Activated naive CD4-positive, alpha-beta T cell treated with Interleukin-2 at 50 U/mL for 16 hours (primary cell): ENCODE results near the gene TBC1D22B.
A peak's percentile ranks its signal among the peaks of the same experiment; 100 is the strongest.

Source experiments
- DNase-seq: peaks from one replicate; pipeline ENCODE4 v3.0.0-alpha.2; 2020

Gene TBC1D22B

GRCh38 chr6:37362101-37362828 lies 104.7 kb downstream of the TBC1D22B start:
- no peak for DNase-seq

- DNase-seq = no peak
Measured at GRCh38 chr6:37365791-37366190, 108.2 kb downstream of the TBC1D22B start.

DNA sequence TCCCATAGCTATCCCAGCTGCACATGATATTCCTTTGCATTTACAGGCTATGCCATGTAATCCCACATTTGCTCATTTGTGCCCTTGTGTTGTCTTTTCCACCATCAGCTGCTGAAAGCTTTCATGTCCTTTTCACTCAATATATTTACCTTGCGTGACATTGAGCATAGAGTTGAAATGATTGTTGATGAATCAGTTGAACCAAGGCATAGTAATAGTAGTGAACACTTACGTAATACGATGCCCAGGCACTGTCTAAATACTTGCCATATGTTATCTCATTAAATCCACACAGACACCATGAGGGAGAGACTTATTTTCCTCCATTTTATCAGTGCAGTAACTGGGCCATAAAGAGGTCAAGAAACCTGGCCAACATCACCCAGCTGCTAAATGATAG lies 109.3 kb downstream of the TBC1D22B start:
- DNase-seq = no peak

DNA sequence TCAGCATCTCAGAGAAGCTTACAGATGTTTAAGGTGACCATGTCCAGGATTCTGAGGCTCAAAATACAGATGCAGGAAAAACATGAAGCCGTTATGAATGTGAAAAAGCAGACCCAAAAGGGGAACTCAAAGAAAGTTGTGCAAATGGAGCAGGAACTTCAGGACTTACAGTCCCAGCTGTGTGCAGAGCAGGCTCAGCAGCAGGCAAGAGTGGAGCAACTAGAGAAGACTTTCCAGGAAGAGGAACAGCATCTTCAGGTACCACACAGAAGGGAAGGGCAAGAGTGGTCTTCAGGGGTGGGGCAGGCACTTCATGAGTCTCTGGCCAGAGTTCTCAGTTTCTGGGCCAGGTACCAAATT lies 111.4 kb downstream of the TBC1D22B start:
- DNase-seq = no peak

GRCh38 chr6:37369321-37370201 lies 112.0 kb downstream of the TBC1D22B start:
- DNase-seq = no peak

DNA sequence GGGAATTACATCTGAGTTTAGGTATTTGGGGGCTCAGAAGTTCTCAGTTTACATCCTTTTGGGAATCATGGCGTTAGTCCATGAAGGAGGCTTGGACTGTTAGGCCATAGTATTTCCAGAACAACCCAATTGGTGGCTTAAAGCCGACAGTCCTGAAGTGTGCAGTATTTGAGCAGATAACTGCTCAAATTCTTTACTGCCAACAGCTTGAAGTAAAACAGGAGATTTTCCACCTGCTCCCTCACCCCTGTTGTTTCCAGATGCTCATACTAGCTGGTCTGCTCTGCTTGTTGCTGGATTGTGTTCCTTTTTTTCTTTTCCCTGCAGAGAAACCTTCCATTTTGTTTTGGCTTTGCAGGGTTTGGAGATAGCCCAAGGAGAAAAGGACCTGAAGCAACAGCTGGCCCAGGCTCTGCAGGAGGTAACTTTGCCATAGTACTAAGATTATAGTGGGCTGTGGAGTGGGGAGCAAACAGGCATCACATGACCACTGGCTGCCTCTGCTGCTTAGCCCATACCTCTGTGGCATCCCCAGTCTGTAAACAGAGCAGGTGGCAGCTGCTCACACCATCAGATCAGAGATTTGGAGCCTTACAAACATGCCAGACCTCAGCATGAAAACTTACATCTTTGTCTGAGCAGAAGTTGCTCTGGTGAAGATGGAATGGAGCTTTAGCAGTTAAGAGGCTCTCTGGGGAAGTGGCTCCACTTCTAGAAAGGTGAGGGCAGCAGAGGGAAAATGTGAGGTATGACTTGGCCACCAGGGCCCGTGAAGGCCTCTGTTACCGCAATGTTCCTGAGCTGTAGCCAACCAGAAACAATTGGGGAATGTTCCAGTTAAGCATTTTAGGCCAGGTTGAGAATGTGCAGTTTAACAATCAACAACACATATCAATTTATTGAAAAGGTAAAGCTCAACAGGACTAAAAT lies 113.8 kb downstream of the TBC1D22B start:
- DNase-seq = no peak

GRCh38 chr6:37372116-37372515 lies 114.5 kb downstream of the TBC1D22B start:
- no peak for DNase-seq

DNA sequence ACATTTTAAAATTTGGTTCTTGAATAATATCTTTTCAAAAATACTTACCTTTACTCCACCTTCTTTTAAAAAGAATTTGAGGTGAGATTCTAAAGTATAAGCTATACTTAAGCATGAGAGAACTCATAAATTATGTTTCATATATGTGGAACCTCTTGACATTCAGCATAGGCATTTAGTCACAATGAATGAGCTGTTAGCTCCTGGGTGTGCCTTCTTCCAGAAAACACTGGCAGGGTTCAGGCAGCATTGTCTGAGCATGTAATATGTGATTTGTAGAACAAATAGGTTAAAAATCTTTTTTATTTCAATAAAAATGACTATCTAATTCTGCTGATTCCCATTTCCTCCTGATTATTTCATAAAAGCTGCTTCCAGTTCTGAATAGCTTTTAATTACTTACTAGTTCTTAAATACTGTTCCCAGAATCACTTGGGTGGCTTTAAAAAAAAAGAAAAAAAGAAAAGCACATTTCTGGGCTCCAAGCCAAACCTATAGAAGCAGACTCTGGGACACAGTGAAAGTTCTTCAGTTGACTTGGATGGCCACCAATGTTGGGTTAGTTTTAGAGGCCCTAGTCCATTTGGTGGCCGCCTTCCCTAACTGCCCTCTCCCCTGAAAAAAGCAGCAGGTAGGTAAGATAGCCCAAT lies 116.4 kb downstream of the TBC1D22B start:
- DNase-seq = no peak

DNA sequence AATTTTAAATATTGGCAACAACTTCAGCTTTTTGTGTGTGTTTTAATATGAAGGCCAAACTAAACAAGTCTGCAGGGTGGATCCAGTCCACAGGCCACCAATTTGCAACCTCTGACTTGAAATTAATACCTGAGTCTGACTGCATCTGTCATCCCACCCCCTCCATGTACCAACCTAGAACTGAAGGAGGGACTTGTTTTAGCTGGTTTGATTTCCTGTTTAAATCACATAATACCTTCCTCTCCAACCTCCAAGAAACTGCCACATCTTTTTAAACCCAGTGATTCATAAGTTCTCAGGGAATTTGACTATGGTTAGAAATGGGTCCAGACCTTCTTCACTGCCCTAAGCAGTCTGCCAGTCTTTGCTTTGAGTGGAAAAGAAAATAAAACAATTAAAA lies 117.8 kb downstream of the TBC1D22B start:
- no peak for DNase-seq

DNA sequence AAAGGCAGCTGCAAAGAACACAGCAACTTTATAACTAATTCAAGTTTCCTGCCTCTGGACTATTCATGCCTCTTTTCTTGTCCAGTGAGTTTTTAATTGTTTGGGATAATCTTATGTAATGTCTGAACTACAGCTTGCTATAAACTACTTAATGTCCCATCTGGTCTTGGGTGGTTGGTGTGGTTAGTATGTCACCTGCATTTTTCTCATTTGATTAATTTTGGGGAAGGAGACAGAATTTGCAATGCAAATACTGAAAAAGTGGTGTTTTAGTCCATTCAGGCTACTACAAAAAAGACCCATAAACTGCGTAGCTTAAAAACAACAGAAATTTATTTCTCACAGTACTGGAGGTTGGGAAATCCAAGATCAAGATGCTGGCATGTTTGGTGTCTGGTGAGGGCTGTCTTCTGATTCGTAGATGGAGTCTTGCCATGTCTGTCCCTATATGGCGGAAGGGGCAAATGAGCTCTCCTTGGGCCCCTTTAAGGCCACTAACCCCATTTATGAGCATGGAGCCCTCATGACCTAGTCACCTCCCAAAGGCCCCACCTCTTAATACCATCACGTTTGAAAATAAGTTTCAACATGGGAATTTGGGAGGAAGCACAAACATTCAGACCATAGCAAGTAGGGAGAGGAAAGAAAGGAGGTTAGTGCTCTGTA lies 118.6 kb downstream of the TBC1D22B start:
- no peak for DNase-seq

DNA sequence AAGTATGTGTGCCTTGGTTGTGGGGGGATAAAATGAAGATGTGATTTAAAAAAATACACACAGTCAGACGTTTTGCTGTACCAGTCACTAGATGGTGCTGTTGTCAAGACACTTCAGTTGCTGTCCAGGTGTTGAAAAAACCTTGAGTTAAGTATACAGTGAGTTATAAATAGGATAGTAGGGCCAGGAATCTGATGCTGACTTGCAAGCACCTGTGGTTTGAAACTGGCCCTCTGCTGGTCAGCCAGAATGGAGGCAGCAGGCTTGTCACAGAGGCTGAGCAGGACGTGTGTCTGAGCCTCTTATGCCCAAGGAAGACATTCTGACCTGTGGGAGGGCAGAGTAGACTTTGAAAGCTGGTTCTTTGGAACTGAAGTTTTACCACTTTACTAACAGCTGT lies 124.0 kb downstream of the TBC1D22B start:
- peak; percentile 7 for DNase-seq
